Measurements from ENCODE around the gene PPARA. TPM values are rescaled to one million over a fixed set of nuclear protein-coding genes. Genes with fewer than 3 reads are reported as not detected.
"Not testable (repeated sequence)": the region's sequence is repeated elsewhere in the genome, so short reads cannot be mapped to it uniquely, and the experiment has no call there.

Gene PPARA
- total RNA-seq, 1 experiment from 2014 or later, result 4.9 TPM

DNA sequence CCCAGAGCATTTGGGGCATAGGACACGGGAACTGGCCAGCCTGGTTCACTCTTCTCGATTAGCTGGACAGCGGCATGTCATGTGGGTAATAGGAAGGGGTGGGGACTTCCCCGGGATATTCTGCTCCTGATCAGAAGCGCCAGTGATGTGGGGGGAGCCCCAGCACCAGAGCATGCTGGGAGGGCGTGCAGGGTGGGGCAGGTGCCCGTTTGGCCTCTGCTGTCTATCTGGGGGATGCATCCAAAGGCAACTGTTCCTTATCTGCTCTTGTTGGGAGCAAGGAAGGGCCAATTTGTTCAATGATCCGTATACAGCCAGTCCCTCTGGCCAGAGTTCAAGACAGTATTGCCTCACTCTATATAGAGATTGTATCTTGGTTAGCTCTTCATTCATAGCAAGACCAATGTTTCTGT is 43.6 kb downstream of the PPARA start:
- Histone ChIP-seq H3K4me3 (no peak overlapping the region), H3K27me3 (replicated peaks) (no peaks in the 10 kb centered on the region), H3K27ac (no peak overlapping the region), H3K9me3 (replicated peaks) (peaks cover 3% of the 10 kb centered on the region; the same call in 1 of the 2 replicates), H3K4me1 (replicated peaks) (no peaks in the 10 kb centered on the region), H3K36me3 (no peaks in the 10 kb centered on the region; the same call in 1 of the 2 replicates)
- DNase-seq (ENCODE audit: low read depth in 1 of 2, low spot score in 2 of 2), result no peak

DNA sequence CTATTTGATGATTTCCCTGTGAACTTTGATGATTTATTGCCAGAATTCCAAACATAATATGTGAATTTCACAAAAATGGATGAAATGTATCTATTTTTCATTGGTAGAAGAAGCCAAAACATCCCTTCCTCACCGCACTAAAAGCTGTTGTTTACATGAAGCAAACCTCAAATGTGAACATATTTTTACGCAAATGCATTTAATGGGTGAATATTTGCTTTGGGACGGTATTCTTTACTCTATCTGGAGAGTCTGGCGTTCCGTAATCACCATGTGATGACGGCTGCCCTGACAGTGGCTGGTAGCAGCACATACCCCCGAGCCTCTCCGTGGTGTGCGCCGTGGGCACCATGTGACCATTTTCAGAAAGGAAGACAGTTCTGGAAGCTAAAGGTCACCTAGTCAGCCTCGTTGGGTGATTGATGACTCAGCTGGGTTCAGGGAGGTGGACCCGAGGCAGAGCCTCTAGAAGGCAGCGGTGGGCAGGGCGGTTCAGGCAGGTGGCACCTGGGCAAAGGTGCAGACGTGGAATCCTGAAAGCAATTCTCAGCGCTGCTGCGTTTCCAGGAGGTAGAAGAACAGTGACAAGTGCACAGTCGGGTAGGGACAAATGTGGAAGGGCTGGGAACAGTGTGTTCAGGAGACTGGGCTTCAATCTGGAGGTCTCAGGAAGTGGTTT is 45.3 kb downstream of the PPARA start:
- Histone ChIP-seq H3K27ac (no peak overlapping the region), H3K9me3 (replicated peaks) (peaks cover 3% of the 10 kb centered on the region; the same call in 1 of the 2 replicates), H3K27me3 (replicated peaks) (no peaks in the 10 kb centered on the region), H3K4me1 (replicated peaks) (no peaks in the 10 kb centered on the region), H3K36me3 (no peaks in the 10 kb centered on the region; the same call in 1 of the 2 replicates), H3K4me3 (no peak overlapping the region)
- no peak for DNase-seq (ENCODE audit: low read depth in 1 of 2, low spot score in 2 of 2)

- no peaks in the 10 kb centered on the region for H3K4me1 ChIP-seq (replicated peaks)
- H3K9me3 ChIP-seq (replicated peaks), result peaks cover 3% of the 10 kb centered on the region; the same call in 1 of the 2 replicates
- no peak for DNase-seq (ENCODE audit: low read depth in 1 of 2, low spot score in 2 of 2)
- H3K27ac ChIP-seq, result no peak overlapping the region
- no peak overlapping the region for H3K4me3 ChIP-seq
- H3K27me3 ChIP-seq (replicated peaks), result no peaks in the 10 kb centered on the region
- H3K36me3 ChIP-seq, result no peaks in the 10 kb centered on the region; the same call in 1 of the 2 replicates
These were observed 46.0 kb downstream of the PPARA start for GRCh38 chr22:46196278-46196677.

DNA sequence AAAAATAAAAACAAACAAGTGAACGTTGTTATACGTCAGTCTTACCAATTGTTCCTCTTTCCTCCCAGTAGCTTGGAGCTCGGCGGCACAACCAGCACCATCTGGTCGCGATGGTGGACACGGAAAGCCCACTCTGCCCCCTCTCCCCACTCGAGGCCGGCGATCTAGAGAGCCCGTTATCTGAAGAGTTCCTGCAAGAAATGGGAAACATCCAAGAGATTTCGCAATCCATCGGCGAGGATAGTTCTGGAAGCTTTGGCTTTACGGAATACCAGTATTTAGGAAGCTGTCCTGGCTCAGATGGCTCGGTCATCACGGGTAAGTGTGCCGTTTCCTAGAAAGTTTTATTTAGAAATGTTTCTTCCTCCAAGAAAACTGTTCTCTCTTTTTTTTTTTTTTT is 47.9 kb downstream of the PPARA start:
- Histone ChIP-seq H3K27me3 (replicated peaks) (no peaks in the 10 kb centered on the region), H3K9me3 (replicated peaks) (no peaks in the 10 kb centered on the region), H3K4me3 (no peak overlapping the region), H3K36me3 (no peaks in the 10 kb centered on the region; the same call in 1 of the 2 replicates), H3K4me1 (replicated peaks) (no peaks in the 10 kb centered on the region), H3K27ac (no peak overlapping the region)
- DNase-seq (ENCODE audit: low read depth in 1 of 2, low spot score in 2 of 2), result no peak

GRCh38 chr22:46198806-46199205 is 48.5 kb downstream of the PPARA start:
- not testable (repeated sequence) for H3K4me1 ChIP-seq (replicated peaks); H3K27ac ChIP-seq; H3K4me3 ChIP-seq; DNase-seq (ENCODE audit: low read depth in 1 of 2, low spot score in 2 of 2); H3K9me3 ChIP-seq (replicated peaks); H3K27me3 ChIP-seq (replicated peaks); H3K36me3 ChIP-seq

DNA sequence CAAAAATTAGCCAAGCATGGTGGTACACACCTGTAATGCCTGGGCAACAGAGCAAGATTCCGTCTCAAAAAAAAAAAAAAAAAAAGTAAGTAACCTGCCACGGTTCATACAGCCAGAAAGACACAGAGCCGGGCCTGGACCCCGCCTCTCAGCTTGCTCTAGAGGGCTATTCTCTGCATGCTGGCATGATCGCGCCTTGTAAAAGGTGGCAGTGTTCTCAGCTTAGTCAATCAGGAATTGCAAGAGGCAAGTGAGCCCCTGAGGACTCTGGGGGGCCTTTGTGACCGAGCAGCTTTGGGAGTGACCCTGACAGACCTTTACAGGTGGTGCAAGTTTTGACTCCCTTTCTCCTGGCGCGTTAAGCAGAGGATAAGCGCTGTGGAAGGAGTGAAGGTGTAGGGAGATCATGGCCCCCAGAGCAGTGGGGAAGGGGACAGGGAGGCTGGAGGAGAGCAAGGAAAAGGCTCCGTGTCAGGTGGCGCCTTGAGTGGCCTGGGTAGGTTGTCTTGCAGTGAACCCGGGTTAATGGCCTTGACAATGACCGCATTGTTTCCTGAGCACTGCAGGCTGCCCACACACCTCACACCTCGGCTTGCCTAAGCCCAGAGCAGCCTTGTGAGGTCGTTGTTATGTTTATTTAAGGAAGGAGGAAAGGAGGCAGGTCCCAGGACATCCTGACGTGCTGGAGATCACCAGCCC is 50.9 kb downstream of the PPARA start:
- DNase-seq (ENCODE audit: low read depth in 1 of 2, low spot score in 2 of 2), result no peak
- H3K27me3 ChIP-seq (replicated peaks), result no peaks in the 10 kb centered on the region
- no peak overlapping the region for H3K4me3 ChIP-seq
- H3K27ac ChIP-seq, result no peak overlapping the region
- no peaks in the 10 kb centered on the region for H3K4me1 ChIP-seq (replicated peaks)
- H3K36me3 ChIP-seq, result no peaks in the 10 kb centered on the region; the same call in 1 of the 2 replicates
- H3K9me3 ChIP-seq (replicated peaks), result no peaks in the 10 kb centered on the region

- no peaks in the 10 kb centered on the region for H3K9me3 ChIP-seq (replicated peaks)
- no peak overlapping the region for H3K27ac ChIP-seq
- no peaks in the 10 kb centered on the region; the same call in 1 of the 2 replicates for H3K36me3 ChIP-seq
- DNase-seq (ENCODE audit: low read depth in 1 of 2, low spot score in 2 of 2), result no peak
- no peak overlapping the region for H3K4me3 ChIP-seq
- H3K27me3 ChIP-seq (replicated peaks), result no peaks in the 10 kb centered on the region
- H3K4me1 ChIP-seq (replicated peaks), result no peaks in the 10 kb centered on the region
These were observed 52.7 kb downstream of the PPARA start for GRCh38 chr22:46202897-46203600.

- Histone ChIP-seq H3K36me3 (no peaks in the 10 kb centered on the region; the same call in 1 of the 2 replicates), H3K4me3 (no peak overlapping the region), H3K9me3 (replicated peaks) (no peaks in the 10 kb centered on the region), H3K27me3 (replicated peaks) (no peaks in the 10 kb centered on the region), H3K4me1 (replicated peaks) (no peaks in the 10 kb centered on the region), H3K27ac (no peak overlapping the region)
- DNase-seq (ENCODE audit: low read depth in 1 of 2, low spot score in 2 of 2), result no peak
These were observed 53.3 kb downstream of the PPARA start for GRCh38 chr22:46203601-46203980.

DNA sequence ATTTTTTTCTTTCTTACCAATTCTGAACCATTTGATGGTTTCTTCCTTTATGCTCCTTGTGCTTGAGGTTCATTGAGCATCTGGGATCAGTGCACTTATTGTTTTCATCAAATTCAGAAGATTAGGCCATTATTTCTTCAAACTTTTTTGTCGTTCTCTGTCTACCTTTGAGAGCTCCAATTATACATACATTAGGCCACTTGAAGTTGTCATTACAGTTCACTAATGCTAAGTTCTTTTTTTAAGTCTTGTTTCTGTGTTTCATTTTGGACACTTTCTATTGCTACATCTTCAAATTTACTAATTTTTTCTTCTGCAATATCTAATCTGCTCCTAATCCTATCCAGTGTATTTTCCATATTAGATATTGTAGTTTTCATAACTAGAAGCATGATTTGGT is 58.9 kb downstream of the PPARA start:
- Histone ChIP-seq H3K36me3 (no peaks in the 10 kb centered on the region; the same call in 1 of the 2 replicates), H3K4me3 (no peak overlapping the region)
- DNase-seq (ENCODE audit: low read depth in 1 of 2, low spot score in 2 of 2), result no peak

DNA sequence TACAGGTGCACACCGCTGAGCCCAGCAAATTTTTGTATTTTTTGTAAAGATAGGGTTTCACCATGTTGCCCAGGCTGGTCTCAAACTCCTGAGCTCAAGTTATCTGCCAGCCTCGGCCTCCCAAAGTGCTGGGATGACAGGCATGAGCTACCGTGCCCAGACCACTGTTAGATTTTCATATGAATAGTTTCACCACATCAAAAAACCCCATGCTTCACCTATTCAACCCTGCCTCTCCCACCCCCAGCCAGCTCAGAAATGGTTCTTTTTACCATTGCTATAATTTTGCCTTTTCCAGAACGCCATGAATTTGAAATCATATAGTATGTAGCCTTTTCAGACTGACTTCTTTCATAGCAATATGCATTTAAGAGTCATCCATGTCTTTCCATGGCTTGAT is 61.9 kb downstream of the PPARA start:
- H3K4me1 ChIP-seq (replicated peaks), result no peaks in the 10 kb centered on the region
- DNase-seq (ENCODE audit: low read depth in 1 of 2, low spot score in 2 of 2), result no peak
- H3K4me3 ChIP-seq, result no peak overlapping the region
- no peaks in the 10 kb centered on the region for H3K27me3 ChIP-seq (replicated peaks)
- H3K36me3 ChIP-seq, result no peaks in the 10 kb centered on the region; the same call in 1 of the 2 replicates
- H3K9me3 ChIP-seq (replicated peaks), result peaks cover 5% of the 10 kb centered on the region
- no peak overlapping the region for H3K27ac ChIP-seq

More for the DNA sequence above, 58.9 kb downstream of the PPARA start:
- H3K9me3 ChIP-seq (replicated peaks), result peaks cover 5% of the 10 kb centered on the region
- no peak overlapping the region for H3K27ac ChIP-seq
- H3K27me3 ChIP-seq (replicated peaks), result no peaks in the 10 kb centered on the region
- H3K4me1 ChIP-seq (replicated peaks), result no peaks in the 10 kb centered on the region

DNA sequence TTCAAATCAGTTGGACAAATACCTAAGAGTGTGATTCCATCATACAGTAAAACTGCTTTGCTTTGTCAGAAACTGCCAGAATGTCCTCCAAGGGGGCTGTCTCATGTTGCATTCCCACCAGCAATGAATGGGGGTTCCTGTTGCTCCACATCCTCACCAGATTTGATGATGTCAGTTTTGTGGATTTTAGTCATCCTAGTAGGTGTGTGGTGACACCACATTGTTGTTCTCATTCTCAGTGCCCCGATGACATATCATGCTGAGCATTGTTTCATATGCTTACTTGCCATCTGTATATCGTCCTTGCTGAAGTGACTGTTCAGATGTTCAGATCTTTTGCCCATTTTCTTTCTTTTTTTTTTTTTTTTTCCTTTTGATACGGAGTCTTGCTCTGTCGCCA is 62.7 kb downstream of the PPARA start:
- DNase-seq (ENCODE audit: low read depth in 1 of 2, low spot score in 2 of 2), result no peak
- Histone ChIP-seq H3K9me3 (replicated peaks) (peaks cover 5% of the 10 kb centered on the region), H3K36me3 (no peaks in the 10 kb centered on the region; the same call in 1 of the 2 replicates)

GRCh38 chr22:46214149-46214548 is 63.8 kb downstream of the PPARA start:
- H3K4me3 ChIP-seq, result no peak overlapping the region
- H3K27me3 ChIP-seq (replicated peaks), result no peaks in the 10 kb centered on the region
- DNase-seq (ENCODE audit: low read depth in 1 of 2, low spot score in 2 of 2), result no peak
- H3K36me3 ChIP-seq, result peaks cover 3% of the 10 kb centered on the region
- peaks cover 5% of the 10 kb centered on the region for H3K9me3 ChIP-seq (replicated peaks)
- H3K27ac ChIP-seq, result no peak overlapping the region
- no peaks in the 10 kb centered on the region for H3K4me1 ChIP-seq (replicated peaks)

More for the DNA sequence above, 62.7 kb downstream of the PPARA start:
- Histone ChIP-seq H3K27me3 (replicated peaks) (no peaks in the 10 kb centered on the region), H3K4me3 (no peak overlapping the region), H3K4me1 (replicated peaks) (no peaks in the 10 kb centered on the region), H3K27ac (no peak overlapping the region)

DNA sequence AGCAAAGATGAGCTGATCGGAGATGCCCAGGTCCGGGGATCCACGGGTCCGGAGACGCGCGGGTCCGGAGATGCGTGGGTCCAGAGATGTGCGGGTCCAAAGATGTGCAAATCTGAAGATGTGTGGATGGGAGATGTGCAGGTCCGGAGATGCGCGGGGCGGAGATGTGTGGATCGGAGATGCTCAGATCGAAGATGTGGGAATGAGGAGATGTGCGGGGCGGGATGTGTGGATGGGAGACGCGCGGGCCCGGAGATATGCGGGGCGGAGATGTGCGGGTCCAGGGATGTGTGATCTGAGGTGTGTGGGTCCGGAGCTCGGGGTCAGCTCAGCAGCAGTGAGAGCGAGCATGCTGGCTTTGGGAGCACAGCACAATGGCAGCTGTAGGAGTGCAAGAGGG is 64.3 kb downstream of the PPARA start:
- no peaks in the 10 kb centered on the region for H3K27me3 ChIP-seq (replicated peaks)
- no peak overlapping the region for H3K4me3 ChIP-seq
- peaks cover under 1% of the 10 kb centered on the region; the same call in 1 of the 2 replicates for H3K9me3 ChIP-seq (replicated peaks)
- H3K36me3 ChIP-seq, result peaks cover 4% of the 10 kb centered on the region
- no peak overlapping the region for H3K27ac ChIP-seq
- no peaks in the 10 kb centered on the region for H3K4me1 ChIP-seq (replicated peaks)
- no peak for DNase-seq (ENCODE audit: low read depth in 1 of 2, low spot score in 2 of 2)

DNA sequence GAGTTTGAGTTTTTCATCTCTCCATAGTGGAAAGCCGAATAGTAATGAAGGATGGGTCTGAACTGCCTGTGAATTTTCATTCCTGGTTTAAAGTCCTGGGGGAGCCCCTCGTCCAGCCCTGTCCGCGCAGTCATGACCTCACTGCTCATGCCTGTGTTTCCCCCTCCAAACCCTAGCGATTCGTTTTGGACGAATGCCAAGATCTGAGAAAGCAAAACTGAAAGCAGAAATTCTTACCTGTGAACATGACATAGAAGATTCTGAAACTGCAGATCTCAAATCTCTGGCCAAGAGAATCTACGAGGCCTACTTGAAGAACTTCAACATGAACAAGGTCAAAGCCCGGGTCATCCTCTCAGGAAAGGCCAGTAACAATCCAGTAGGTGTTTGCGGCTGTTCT is 69.3 kb downstream of the PPARA start:
- H3K36me3 ChIP-seq, result peaks cover 8% of the 10 kb centered on the region; the same call in 1 of the 2 replicates
- no peak for DNase-seq (ENCODE audit: low read depth in 1 of 2, low spot score in 2 of 2)
- no peaks in the 10 kb centered on the region for H3K4me1 ChIP-seq (replicated peaks)
- H3K9me3 ChIP-seq (replicated peaks), result no peaks in the 10 kb centered on the region
- H3K27me3 ChIP-seq (replicated peaks), result no peaks in the 10 kb centered on the region
- no peak overlapping the region for H3K27ac ChIP-seq
- H3K4me3 ChIP-seq, result no peak overlapping the region
